GM19099 (cell line): ENCODE results near the gene FEV.

ENCODE experiments used
- POLR2A ChIP-seq: IDR thresholded peaks from 3 replicates; pipeline ENCODE4 v1.6.1; 2011; ENCODE audit warnings: low read depth; ENCODE audit not compliant: insufficient read length; ENCODE audit errors: extremely low read depth

The FEV gene

GRCh38 chr2:219001577-219002394 lies 16.8 kb upstream of the FEV start:
- TF ChIP-seq POLR2A, result no peak

GRCh38 chr2:219001100-219001576 lies 16.2 kb upstream of the FEV start:
- TF ChIP-seq POLR2A, result no peak

- TF ChIP-seq POLR2A, result no peak
Observed at GRCh38 chr2:219000569-219000960, 15.6 kb upstream of the FEV start.

GRCh38 chr2:218999881-219000568 lies 15.0 kb upstream of the FEV start:
- TF ChIP-seq POLR2A, result no peak

GRCh38 chr2:218999021-218999880 lies 14.3 kb upstream of the FEV start:
- no peak for TF ChIP-seq POLR2A

- TF ChIP-seq POLR2A, result no peak
Observed at GRCh38 chr2:218998414-218999002, 13.5 kb upstream of the FEV start.

GRCh38 chr2:218997731-218998130 lies 12.7 kb upstream of the FEV start:
- no peak for TF ChIP-seq POLR2A

GRCh38 chr2:218996937-218997336 lies 12.0 kb upstream of the FEV start:
- no peak for TF ChIP-seq POLR2A

- TF ChIP-seq POLR2A, result no peak
Observed at GRCh38 chr2:218995972-218996711, 11.2 kb upstream of the FEV start.

GRCh38 chr2:218995561-218995960 lies 10.6 kb upstream of the FEV start:
- TF ChIP-seq POLR2A, result no peak

GRCh38 chr2:218993345-218994315 lies 8.6 kb upstream of the FEV start, which contains the start of gene CRYBA2:
Gene CRYBA2, minus strand, starts transcription at chr2:218993422. Its CDS starts 246 bp downstream, at chr2:218993176.
- TF ChIP-seq POLR2A, result no peak

- no peak for TF ChIP-seq POLR2A
Observed at GRCh38 chr2:218992703-218993344, 7.8 kb upstream of the FEV start.

GRCh38 chr2:218992196-218992595 lies 7.2 kb upstream of the FEV start:
- no peak for TF ChIP-seq POLR2A

- TF ChIP-seq POLR2A, result no peak
Observed at GRCh38 chr2:218991674-218992168, 6.7 kb upstream of the FEV start.
